Measurements from ENCODE around the gene MBD3L3. TPM values are rescaled to one million over a fixed set of nuclear protein-coding genes. Genes with fewer than 3 reads are reported as not detected.
"Not testable (repeated sequence)": the region's sequence is repeated elsewhere in the genome, so short reads cannot be mapped to it uniquely, and the experiment has no call there.

The MBD3L3 gene
- not detected for polyA plus RNA-seq (2013, experiment 1 of 2)
- polyA plus RNA-seq (2013, experiment 2 of 2): not detected

GRCh38 chr19:7058576-7058975 is at the start of gene MBD3L3:
Gene MBD3L3, minus strand, starts transcription at chr19:7058676. Its CDS starts 71 bp downstream, at chr19:7058605.
- WGBS, 2 experiments (ENCODE audit: insufficient coverage in 2 of 2): no CpG with 5 or more reads among the region's 8 CpGs
- H3K4me1 ChIP-seq (ENCODE audit: control insufficient read depth, insufficient read depth, low read length, poor library complexity, severe bottlenecking); H3K9me3 ChIP-seq (ENCODE audit: control insufficient read depth, low read length): not testable (repeated sequence)

DNA sequence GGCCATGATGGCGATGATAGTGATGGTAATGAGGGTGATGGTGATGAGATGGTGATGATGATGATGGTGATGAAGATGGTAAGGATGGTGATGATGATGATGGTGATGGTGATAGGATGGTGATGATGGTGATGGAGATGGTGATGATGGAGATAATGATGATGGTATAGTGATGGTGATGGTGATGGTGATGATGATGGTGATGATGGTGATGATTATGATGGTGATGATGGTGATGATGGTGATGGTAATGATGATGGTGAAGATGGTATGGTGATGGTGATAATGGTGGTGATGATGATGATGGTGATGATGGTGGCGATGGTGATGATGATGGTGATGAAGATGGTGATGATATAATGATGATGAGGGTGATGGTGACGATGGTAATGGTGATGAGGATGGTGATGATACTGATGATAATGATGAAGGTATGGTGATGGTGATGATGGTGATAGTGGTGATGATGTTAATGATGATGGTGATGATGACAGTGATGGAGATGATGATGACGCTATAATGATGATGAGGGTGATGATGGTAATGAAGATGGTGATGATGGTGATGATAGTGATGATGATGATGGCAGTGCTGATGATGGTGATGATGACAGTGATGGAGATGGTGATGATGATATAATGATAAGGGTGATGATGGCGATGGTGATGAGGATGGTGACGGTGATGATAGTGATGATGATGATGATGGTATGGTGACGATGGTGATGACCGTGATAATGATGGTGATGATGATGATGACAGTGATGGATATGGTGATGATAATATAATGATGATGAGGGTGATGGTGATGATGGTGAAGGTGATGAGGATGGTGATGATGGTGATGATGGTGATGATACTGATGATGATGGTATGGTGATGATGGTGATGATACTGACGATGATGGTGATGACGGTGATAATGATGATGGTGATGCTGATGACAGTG is 48.5 kb upstream of the MBD3L3 start:
- no peaks in the 10 kb centered on the region for H3K4me1 ChIP-seq (ENCODE audit: control insufficient read depth, insufficient read depth, low read length, poor library complexity, severe bottlenecking)

More at GRCh38 chr19:7058576-7058975, at the start of gene MBD3L3:
- not testable (repeated sequence) for H3K4me3 ChIP-seq (ENCODE audit: extremely low read depth, insufficient read depth, low read length, poor library complexity, severe bottlenecking); H3K36me3 ChIP-seq (ENCODE audit: control insufficient read depth, insufficient read depth, low read length); H3K27ac ChIP-seq (ENCODE audit: low read depth, low read length, severe bottlenecking)

DNA sequence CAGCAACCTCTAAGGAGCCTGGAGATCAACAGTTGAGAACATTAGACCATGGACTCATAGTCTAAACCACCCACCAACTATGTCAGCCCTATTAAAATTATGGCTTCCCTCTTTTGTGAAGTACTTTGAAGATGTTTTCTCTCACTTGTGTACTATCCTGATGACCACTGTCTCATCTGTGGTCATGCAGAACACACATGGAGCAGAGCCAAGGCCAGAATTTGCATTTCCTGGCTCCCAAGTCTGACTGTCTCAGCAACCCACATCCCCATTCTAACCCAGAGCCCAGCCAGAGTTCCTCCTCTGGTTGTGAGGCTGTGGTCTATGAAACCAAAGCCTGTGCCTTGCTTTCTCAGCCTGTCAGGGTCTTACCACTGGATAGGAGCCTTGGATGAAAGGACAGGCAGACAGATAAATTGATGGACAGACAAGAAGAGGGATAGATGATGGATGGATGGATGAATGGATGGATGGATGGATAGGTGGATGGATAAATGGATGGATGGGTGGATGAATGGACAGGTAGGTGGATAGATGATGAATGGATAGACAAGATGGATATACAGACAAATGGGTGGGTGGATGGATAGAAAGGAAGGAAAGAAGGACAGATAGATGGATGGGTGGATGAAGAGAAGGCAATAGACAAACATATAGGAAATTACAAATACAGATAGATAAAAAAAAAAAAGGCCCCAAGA is 46.4 kb upstream of the MBD3L3 start:
- Histone ChIP-seq H3K36me3 (ENCODE audit: control insufficient read depth, insufficient read depth, low read length) (no peaks in the 10 kb centered on the region), H3K9me3 (ENCODE audit: control insufficient read depth, low read length) (no peaks in the 10 kb centered on the region), H3K4me3 (ENCODE audit: extremely low read depth, insufficient read depth, low read length, poor library complexity, severe bottlenecking) (no peak overlapping the region), H3K4me1 (ENCODE audit: control insufficient read depth, insufficient read depth, low read length, poor library complexity, severe bottlenecking) (peaks cover 4% of the 10 kb centered on the region), H3K27ac (ENCODE audit: low read depth, low read length, severe bottlenecking) (no peak overlapping the region)

More for the DNA sequence above, 48.5 kb upstream of the MBD3L3 start:
- H3K9me3 ChIP-seq (ENCODE audit: control insufficient read depth, low read length): no peaks in the 10 kb centered on the region
- H3K36me3 ChIP-seq (ENCODE audit: control insufficient read depth, insufficient read depth, low read length): no peaks in the 10 kb centered on the region
- no peak overlapping the region for H3K27ac ChIP-seq (ENCODE audit: low read depth, low read length, severe bottlenecking)
- 80 to 81% methylated on average over 10 of the region's 10 CpGs for WGBS, 2 experiments (ENCODE audit: insufficient coverage in 2 of 2)
- H3K4me3 ChIP-seq (ENCODE audit: extremely low read depth, insufficient read depth, low read length, poor library complexity, severe bottlenecking): no peak overlapping the region

DNA sequence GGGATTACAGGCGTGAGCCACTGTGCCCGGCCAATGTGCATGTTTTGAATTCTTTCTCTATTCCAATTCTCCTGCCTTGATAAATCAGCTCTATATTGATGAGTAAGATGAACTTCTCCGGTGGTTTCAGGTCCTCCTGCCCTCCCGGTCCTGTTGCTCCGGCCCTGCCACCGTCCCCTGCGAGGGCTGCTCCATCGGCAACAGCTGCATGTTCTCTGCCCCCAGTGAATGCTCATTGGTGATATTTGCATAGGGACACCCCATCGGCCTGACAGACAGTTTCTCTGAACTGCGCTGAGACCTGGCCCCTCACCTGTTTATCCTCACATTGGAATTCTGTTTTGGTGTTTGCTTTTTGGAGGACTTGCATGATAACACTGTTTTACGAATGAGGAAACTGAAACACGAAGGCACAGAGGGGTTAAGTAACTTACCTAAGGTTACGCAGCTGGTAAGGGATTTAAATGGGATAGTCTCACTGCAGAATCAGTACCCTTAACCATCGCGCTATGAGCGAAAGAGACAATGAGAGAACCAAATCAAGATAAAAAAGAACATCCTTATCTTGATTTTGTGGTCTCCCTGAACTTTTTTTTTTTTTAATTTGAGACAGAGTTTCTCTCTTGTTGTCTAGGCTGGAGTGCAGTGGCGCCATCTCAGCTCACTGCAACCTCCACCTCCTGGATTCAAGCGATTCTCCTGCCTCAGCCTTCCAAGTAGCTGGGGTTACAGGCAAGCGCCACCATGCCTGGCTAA is 43.2 kb upstream of the MBD3L3 start:
- Histone ChIP-seq H3K27ac (ENCODE audit: low read depth, low read length, severe bottlenecking) (no peak overlapping the region), H3K36me3 (ENCODE audit: control insufficient read depth, insufficient read depth, low read length) (no peaks in the 10 kb centered on the region), H3K4me3 (ENCODE audit: extremely low read depth, insufficient read depth, low read length, poor library complexity, severe bottlenecking) (no peak overlapping the region), H3K4me1 (ENCODE audit: control insufficient read depth, insufficient read depth, low read length, poor library complexity, severe bottlenecking) (peaks cover 4% of the 10 kb centered on the region), H3K9me3 (ENCODE audit: control insufficient read depth, low read length) (peaks cover 7% of the 10 kb centered on the region)
- 82 to 95% methylated on average over 10 to 15 of the region's 19 CpGs for WGBS, 2 experiments (ENCODE audit: insufficient coverage in 2 of 2)

DNA sequence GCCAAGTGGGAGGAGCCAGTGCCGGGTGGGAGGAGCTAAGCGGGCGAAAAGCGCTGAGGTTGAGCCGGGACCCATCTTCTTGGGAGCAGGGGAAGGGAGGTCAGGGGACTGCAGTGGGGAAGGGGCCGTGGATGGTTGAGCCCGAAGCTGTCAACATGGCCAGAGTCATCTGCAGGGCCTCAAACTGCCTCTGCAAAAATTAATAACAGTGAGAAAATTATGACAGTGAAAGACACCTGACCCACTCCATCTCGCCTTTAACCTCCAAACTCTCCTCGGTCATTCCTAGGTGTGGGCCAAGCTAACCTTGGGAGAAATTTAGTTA is 41.1 kb upstream of the MBD3L3 start:
- WGBS, 2 experiments (ENCODE audit: insufficient coverage in 2 of 2): 0 to 2% methylated on average over 5 to 6 of the region's 9 CpGs
- H3K4me1 ChIP-seq (ENCODE audit: control insufficient read depth, insufficient read depth, low read length, poor library complexity, severe bottlenecking): peaks cover 4% of the 10 kb centered on the region
- H3K9me3 ChIP-seq (ENCODE audit: control insufficient read depth, low read length): peaks cover 27% of the 10 kb centered on the region
- H3K36me3 ChIP-seq (ENCODE audit: control insufficient read depth, insufficient read depth, low read length): no peaks in the 10 kb centered on the region
- peak overlapping the region; percentile 82 for H3K27ac ChIP-seq (ENCODE audit: low read depth, low read length, severe bottlenecking)
- peak overlapping the region; percentile 59 for H3K4me3 ChIP-seq (ENCODE audit: extremely low read depth, insufficient read depth, low read length, poor library complexity, severe bottlenecking)

- Histone ChIP-seq H3K4me3 (ENCODE audit: extremely low read depth, insufficient read depth, low read length, poor library complexity, severe bottlenecking) (peak overlapping the region; percentile 59), H3K4me1 (ENCODE audit: control insufficient read depth, insufficient read depth, low read length, poor library complexity, severe bottlenecking) (peaks cover 4% of the 10 kb centered on the region)
- WGBS, 2 experiments (ENCODE audit: insufficient coverage in 2 of 2): 0 to 1% methylated on average over 74 to 76 of the region's 78 CpGs
Measured at GRCh38 chr19:7098701-7099596, 40.5 kb upstream of the MBD3L3 start.

DNA sequence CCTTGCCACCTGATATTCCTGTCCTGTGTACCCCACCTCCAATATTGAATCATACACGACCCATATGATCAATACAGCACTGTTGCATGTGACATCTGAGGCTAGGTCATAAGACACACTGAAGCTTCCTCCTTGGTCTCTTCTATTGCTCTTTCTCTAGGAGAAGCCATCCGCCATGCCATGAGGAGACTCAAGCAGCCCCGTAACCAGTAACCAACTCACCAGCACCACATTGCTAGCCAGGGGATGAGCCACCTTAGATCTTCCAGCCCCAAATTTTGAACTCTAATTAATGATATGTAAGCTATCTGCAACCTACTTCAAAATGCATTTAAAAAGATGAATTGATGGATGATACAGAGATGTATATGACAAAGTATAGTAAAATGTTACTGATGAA is 39.6 kb upstream of the MBD3L3 start:
- no peaks in the 10 kb centered on the region for H3K36me3 ChIP-seq (ENCODE audit: control insufficient read depth, insufficient read depth, low read length)
- WGBS, 2 experiments (ENCODE audit: insufficient coverage in 2 of 2): 92 to 100% methylated on average over 1 to 3 of the region's 3 CpGs
- H3K4me3 ChIP-seq (ENCODE audit: extremely low read depth, insufficient read depth, low read length, poor library complexity, severe bottlenecking): peak overlapping the region; percentile 59
- H3K4me1 ChIP-seq (ENCODE audit: control insufficient read depth, insufficient read depth, low read length, poor library complexity, severe bottlenecking): peaks cover 4% of the 10 kb centered on the region
- H3K9me3 ChIP-seq (ENCODE audit: control insufficient read depth, low read length): peaks cover 35% of the 10 kb centered on the region
- H3K27ac ChIP-seq (ENCODE audit: low read depth, low read length, severe bottlenecking): no peak overlapping the region

More at GRCh38 chr19:7098701-7099596, 40.5 kb upstream of the MBD3L3 start:
- H3K9me3 ChIP-seq (ENCODE audit: control insufficient read depth, low read length): peaks cover 32% of the 10 kb centered on the region
- no peaks in the 10 kb centered on the region for H3K36me3 ChIP-seq (ENCODE audit: control insufficient read depth, insufficient read depth, low read length)
- peak overlapping the region; percentile 82 for H3K27ac ChIP-seq (ENCODE audit: low read depth, low read length, severe bottlenecking)

DNA sequence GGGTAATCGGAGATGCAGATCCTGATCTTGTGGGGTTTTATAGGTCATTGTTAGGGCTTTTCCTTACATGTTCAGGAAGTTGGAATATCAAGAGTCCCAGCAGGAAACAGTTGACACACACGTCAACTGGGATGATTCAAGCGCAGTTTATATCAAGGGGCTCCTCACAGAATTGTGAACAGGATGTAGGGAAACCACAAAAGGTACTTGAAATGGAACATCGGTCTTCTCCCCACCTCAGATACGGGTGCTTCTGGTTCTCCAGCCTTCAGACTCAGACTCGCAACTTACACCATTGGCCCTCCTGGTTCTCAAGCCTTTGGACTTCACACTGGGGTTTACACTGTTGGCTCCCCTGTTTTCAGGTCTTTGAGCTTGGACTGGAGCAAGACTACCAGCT is 30.5 kb upstream of the MBD3L3 start:
- 86 to 95% methylated on average over 6 of the region's 6 CpGs for WGBS, 2 experiments (ENCODE audit: insufficient coverage in 2 of 2)
- H3K4me1 ChIP-seq (ENCODE audit: control insufficient read depth, insufficient read depth, low read length, poor library complexity, severe bottlenecking): no peaks in the 10 kb centered on the region
- no peak overlapping the region for H3K4me3 ChIP-seq (ENCODE audit: extremely low read depth, insufficient read depth, low read length, poor library complexity, severe bottlenecking)
- no peak overlapping the region for H3K27ac ChIP-seq (ENCODE audit: low read depth, low read length, severe bottlenecking)
- peaks cover 50% of the 10 kb centered on the region for H3K36me3 ChIP-seq (ENCODE audit: control insufficient read depth, insufficient read depth, low read length)
- H3K9me3 ChIP-seq (ENCODE audit: control insufficient read depth, low read length): peaks cover 53% of the 10 kb centered on the region

DNA sequence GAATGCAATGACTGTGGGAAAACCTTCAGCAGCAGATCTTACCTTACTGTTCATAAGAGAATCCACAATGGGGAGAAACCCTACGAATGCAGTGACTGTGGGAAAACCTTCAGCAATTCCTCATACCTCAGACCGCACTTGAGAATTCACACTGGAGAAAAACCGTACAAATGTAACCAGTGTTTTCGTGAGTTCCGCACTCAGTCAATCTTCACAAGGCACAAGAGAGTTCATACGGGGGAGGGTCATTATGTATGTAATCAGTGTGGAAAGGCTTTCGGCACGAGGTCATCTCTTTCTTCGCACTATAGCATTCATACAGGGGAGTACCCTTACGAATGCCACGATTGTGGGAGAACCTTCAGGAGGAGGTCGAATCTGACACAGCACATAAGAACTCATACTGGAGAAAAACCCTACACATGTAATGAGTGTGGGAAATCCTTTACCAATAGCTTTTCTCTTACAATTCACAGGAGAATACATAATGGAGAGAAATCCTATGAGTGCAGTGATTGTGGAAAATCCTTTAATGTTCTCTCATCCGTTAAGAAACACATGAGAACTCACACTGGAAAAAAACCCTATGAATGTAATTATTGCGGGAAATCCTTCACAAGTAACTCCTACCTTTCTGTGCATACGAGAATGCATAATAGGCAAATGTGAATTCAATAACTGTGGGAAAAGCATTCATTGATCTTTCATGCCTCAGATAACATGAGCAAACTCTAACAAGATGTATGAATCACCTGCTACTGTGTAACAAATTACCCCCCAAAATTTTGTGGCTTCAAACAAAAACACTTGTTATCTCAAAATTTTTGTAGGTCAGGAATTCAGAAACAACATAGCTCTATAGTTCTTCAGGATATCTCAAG is 24.8 kb upstream of the MBD3L3 start:
- peaks cover 77% of the 10 kb centered on the region for H3K36me3 ChIP-seq (ENCODE audit: control insufficient read depth, insufficient read depth, low read length)
- H3K4me3 ChIP-seq (ENCODE audit: extremely low read depth, insufficient read depth, low read length, poor library complexity, severe bottlenecking): no peak overlapping the region
- H3K27ac ChIP-seq (ENCODE audit: low read depth, low read length, severe bottlenecking): no peak overlapping the region
- no peaks in the 10 kb centered on the region for H3K4me1 ChIP-seq (ENCODE audit: control insufficient read depth, insufficient read depth, low read length, poor library complexity, severe bottlenecking)
- peaks cover 84% of the 10 kb centered on the region for H3K9me3 ChIP-seq (ENCODE audit: control insufficient read depth, low read length)
- WGBS, 2 experiments (ENCODE audit: insufficient coverage in 2 of 2): 95 to 98% methylated on average over 6 to 11 of the region's 15 CpGs

Measured in mesodermal cell (in vitro differentiated cells).